ENCODE results near the gene ECSIT.

Gene ECSIT

DNA sequence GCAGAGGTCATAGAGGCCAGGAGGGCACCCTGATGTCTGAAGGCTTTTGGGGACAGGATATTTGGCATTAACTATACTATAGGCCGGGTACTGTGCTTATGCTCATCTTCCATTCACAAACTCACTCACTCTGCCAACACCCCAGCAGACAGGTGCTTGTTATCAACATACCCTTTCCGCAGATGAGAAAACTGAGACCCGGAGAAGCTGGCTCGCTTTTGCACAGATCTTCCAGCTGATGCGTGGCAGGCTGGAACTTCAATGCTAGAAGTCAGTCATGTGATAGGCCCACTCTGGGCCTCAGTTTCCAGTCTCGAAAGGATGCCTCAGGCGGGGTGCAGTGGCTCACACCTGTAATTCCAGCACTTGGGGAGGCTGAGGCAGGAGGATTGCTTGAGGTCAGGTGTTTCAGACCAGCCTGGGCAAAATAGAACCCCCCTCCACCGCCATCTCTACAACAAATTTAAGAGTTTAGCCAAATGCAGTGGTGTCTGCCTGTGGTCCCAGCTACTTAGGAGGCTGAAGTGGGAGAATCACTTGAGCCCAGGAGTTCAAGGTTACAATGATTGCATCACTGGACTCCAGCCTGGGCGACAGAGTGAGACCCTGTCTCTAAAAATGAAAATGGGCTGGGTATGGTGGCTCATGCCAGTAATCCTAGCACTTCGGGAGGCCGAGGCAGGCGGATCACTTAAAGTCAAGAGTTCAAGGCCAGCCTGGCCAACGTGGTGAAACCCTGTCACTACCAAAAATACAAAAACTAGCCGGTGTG is 19.2 kb upstream of the ECSIT start:
- no peak for DNase-seq (ENCODE audit: low read depth)
- TF ChIP-seq, protein P1, sequence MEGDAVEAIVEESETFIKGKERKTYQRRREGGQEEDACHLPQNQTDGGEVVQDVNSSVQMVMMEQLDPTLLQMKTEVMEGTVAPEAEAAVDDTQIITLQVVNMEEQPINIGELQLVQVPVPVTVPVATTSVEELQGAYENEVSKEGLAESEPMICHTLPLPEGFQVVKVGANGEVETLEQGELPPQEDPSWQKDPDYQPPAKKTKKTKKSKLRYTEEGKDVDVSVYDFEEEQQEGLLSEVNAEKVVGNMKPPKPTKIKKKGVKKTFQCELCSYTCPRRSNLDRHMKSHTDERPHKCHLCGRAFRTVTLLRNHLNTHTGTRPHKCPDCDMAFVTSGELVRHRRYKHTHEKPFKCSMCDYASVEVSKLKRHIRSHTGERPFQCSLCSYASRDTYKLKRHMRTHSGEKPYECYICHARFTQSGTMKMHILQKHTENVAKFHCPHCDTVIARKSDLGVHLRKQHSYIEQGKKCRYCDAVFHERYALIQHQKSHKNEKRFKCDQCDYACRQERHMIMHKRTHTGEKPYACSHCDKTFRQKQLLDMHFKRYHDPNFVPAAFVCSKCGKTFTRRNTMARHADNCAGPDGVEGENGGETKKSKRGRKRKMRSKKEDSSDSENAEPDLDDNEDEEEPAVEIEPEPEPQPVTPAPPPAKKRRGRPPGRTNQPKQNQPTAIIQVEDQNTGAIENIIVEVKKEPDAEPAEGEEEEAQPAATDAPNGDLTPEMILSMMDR (conservative IDR thresholded peaks at IDR 0.05; ENCODE audit: control insufficient read depth, insufficient read depth, low read depth, low read length): no peak
- H3K4me3 ChIP-seq (ENCODE audit: control insufficient read depth, low read depth, low read length): no peak overlapping the region

DNA sequence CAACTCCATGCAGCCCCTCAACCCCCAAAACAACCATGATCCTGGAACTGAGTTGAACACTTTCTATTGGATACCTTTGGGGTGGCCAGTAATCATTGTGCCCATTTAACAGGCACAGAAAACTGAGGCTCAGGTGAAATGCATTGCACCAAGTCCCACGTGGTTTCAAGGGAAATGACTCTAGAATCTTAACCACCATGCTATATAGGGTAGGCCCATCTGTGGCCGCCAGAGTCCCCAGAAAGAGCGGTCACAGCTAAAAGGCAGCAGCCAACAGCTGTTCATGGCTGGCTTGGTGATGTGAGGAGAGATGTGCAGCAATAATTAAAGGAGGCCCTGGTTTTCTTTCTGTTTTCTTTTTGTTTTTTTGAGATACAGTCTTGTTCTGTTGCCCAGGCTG is 12.3 kb upstream of the ECSIT start:
- TF ChIP-seq, protein P1 (conservative IDR thresholded peaks at IDR 0.05; ENCODE audit: control insufficient read depth, insufficient read depth, low read depth, low read length): no peak
- no peak for DNase-seq (ENCODE audit: low read depth)
- H3K4me3 ChIP-seq (ENCODE audit: control insufficient read depth, low read depth, low read length): no peak overlapping the region

DNA sequence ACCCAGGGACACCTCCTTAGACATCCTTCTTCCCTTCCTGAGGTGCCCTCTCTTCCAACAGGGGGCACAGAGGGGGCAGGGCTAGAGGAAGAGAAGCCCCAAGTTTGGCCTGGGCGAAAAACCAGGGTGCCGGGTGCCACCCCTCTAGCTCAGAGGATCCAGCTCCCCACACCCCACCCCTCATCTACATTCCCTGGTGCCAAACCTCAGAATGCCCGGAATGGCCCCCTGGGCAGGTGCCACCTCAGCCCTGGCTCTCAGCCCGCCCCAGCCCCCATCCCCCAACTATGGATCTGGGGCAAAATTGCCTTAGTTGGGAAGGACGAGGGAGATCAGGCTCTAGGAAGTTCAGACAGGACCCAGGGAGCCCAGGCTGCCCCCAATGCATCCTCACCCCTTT is 11.7 kb upstream of the ECSIT start:
- no peak overlapping the region for H3K4me3 ChIP-seq (ENCODE audit: control insufficient read depth, low read depth, low read length)
- TF ChIP-seq, protein P1 (conservative IDR thresholded peaks at IDR 0.05; ENCODE audit: control insufficient read depth, insufficient read depth, low read depth, low read length): no peak
- DNase-seq (ENCODE audit: low read depth): no peak

DNA sequence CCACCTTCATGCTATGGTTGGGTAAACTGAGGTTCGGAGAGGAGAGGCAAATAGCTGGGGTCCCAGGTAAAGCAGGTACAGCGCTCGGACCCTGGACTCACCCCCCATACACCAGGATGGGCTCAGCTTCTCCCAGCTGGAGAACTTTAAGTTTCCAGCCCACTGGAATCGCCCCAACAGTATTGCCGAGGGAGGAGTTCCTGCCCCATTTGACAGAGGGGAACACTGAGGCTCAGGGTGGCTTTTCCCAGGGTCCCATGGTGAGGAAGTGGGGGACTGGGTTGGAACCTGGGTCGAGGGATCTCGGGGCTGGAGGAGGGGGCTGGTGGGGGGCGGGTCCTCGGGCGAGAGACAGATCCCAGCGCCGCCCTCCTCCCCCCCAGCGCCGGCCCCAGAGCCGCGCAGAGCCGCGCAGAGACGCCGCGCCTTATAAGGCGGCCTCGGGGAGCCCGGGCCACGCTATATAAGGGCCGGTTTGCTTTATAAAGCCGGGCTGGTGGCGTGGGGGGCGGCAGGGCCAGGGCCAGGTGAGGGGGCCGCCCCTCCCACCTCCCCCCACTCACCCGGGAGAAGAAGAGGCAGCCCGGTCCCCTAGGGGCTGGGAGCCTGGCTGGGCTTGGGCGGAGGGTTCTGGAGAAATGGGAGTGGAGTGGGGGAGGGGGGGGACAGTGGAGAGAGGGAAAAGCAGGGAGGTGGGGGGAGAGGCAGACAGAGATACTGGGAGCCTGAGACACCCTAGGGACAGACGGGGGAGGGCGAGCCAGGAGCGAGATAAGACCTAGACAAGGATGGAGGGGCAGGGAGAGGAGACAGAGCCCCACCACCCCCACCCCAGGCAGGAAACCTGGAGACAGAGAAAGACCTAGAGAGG is 10.8 kb upstream of the ECSIT start:
- TF ChIP-seq, protein P1 (conservative IDR thresholded peaks at IDR 0.05; ENCODE audit: control insufficient read depth, insufficient read depth, low read depth, low read length): no peak
- DNase-seq (ENCODE audit: low read depth): no peak
- H3K4me3 ChIP-seq (ENCODE audit: control insufficient read depth, low read depth, low read length): no peak overlapping the region

DNA sequence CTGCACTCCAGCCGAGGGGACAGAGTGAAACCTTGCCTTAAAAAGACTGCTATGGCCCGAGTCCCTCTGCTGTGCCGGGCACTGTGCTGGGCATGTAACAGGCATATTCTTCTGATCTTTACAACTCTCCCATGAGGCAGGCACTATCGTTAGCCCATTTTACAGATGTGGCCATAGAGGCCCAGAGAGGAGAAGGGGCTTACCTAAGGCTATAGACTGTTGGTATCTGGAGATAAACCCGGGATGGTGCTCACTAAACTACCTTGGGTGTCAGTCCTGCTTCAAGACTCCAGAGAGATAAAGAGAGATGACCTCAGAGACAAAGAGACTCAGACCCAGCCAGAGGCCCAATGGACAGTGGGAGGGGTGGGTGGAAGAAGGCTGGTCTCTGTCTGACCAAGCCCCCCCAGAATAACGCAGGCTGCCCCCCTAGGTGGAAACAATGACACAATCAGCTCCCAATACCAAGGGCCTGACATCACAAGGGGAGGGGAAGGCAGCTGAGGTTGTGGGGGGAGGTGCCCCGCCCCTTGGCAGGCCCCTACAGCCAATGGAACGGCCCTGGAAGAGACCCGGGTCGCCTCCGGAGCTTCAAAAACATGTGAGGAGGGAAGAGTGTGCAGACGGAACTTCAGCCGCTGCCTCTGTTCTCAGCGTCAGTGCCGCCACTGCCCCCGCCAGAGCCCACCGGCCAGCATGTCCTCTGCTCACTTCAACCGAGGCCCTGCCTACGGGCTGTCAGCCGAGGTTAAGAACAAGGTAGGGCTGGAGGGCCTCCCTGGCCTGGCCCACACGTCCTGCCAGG is 9.5 kb upstream of the ECSIT start, which contains the start of gene CNN1:
CNN1 (plus strand) TSS at position 620 of the 805 bp plus-strand sequence; CDS start at position 697, 77 bp downstream.
- H3K4me3 ChIP-seq (ENCODE audit: control insufficient read depth, low read depth, low read length): no peak within 1 kb of the TSS
- TF ChIP-seq, protein P1 (conservative IDR thresholded peaks at IDR 0.05; ENCODE audit: control insufficient read depth, insufficient read depth, low read depth, low read length): no peak
- DNase-seq (ENCODE audit: low read depth): peak; percentile 25
